ENCODE measurements around the gene IL5.

IL5 gene

DNA sequence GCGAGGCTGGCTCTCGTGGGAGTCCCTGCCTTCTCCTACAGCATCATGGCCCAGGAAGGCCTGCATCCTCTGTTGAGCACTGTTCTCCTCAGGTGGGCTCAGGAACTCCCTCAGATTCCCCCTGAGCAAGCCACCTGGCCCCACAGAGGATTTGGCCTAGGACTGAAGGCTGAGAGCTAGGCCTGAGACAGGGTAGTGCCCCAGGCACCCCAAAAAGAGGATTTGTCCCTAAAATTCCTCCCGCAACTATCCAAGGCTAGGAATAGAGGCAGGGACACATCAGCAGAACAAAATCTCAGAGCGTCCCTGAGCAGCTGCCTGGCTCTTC, 41.7 kb downstream of the IL5 start:
- no peaks in the 10 kb centered on the region for H3K36me3 ChIP-seq (ENCODE audit: low read length)
- no peak overlapping the region for H3K4me2 ChIP-seq (ENCODE audit: low read depth, low read length, poor library complexity, severe bottlenecking)
- TF ChIP-seq, protein P1, sequence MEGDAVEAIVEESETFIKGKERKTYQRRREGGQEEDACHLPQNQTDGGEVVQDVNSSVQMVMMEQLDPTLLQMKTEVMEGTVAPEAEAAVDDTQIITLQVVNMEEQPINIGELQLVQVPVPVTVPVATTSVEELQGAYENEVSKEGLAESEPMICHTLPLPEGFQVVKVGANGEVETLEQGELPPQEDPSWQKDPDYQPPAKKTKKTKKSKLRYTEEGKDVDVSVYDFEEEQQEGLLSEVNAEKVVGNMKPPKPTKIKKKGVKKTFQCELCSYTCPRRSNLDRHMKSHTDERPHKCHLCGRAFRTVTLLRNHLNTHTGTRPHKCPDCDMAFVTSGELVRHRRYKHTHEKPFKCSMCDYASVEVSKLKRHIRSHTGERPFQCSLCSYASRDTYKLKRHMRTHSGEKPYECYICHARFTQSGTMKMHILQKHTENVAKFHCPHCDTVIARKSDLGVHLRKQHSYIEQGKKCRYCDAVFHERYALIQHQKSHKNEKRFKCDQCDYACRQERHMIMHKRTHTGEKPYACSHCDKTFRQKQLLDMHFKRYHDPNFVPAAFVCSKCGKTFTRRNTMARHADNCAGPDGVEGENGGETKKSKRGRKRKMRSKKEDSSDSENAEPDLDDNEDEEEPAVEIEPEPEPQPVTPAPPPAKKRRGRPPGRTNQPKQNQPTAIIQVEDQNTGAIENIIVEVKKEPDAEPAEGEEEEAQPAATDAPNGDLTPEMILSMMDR (IDR thresholded peaks at IDR 0.05; ENCODE audit: insufficient read depth, low read length, poor library complexity, severe bottlenecking), result no peak
- no peak for TF ChIP-seq EZH2phosphoT487 (conservative IDR thresholded peaks at IDR 0.05; ENCODE audit: low read length)
- no peaks in the 10 kb centered on the region for H3K9me2 ChIP-seq (replicated peaks; ENCODE audit: insufficient read depth, low read length)
- H3K27me3 ChIP-seq (ENCODE audit: low read length), result no peaks in the 10 kb centered on the region
- H3K79me2 ChIP-seq (ENCODE audit: insufficient read depth, low read length), result no peaks in the 10 kb centered on the region
- peak overlapping the region; percentile 25 for H2AFZ ChIP-seq (ENCODE audit: low read depth, low read length, severe bottlenecking)
- no peak overlapping the region for H3K27ac ChIP-seq (ENCODE audit: low read depth, low read length)
- H3F3A ChIP-seq (ENCODE audit: insufficient read depth), result no peaks in the 10 kb centered on the region
- no peaks in the 10 kb centered on the region for H4K20me1 ChIP-seq (ENCODE audit: low read depth, low read length)
- H3K9me3 ChIP-seq (ENCODE audit: insufficient read depth, low read length), result no peaks in the 10 kb centered on the region
- H3K4me3 ChIP-seq (ENCODE audit: insufficient read depth, low read length, poor library complexity, severe bottlenecking), result no peak overlapping the region
- H3K9ac ChIP-seq (ENCODE audit: low read length), result no peak overlapping the region

DNA sequence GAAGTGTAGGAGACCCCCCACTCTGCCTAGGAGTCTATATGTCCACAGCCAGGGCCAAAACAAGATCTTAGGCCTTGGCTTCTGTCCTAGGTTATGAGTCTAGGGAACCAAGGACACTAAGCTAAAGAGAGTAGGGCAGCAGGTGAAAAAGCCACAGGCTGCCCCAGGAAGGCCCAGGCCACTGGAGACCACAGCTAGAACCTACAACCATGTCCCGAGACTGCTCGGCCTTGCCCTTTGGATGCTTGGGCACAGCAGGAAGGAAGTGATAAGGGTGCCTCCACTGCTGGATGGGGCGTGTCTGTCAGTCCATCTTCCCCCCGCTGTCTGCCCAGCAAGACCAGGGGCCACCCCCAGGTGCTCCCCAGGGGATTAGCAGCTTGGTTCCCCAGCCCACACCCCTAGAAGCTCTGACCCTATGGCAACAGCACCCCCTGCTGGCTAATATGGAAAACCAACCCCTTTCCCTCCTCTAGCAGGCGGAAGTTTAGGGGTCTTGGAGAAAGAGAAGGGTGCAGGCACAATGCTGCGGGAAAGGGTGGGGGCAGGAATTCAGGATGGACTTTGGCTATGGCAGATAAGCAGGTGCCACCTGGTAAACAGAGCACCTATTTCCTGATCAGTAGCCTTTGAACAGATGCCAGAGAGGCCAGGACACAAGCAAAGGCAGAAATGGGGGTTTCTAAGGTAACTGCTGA, 42.2 kb downstream of the IL5 start:
- Histone ChIP-seq H2AFZ (ENCODE audit: low read depth, low read length, severe bottlenecking) (peak overlapping the region; percentile 25), H3K36me3 (ENCODE audit: low read length) (no peaks in the 10 kb centered on the region), H3K27me3 (ENCODE audit: low read length) (no peaks in the 10 kb centered on the region), H3K4me3 (ENCODE audit: insufficient read depth, low read length, poor library complexity, severe bottlenecking) (no peak overlapping the region), H3K4me2 (ENCODE audit: low read depth, low read length, poor library complexity, severe bottlenecking) (no peak overlapping the region), H3K9ac (ENCODE audit: low read length) (no peak overlapping the region), H3K9me3 (ENCODE audit: insufficient read depth, low read length) (no peaks in the 10 kb centered on the region), H3K79me2 (ENCODE audit: insufficient read depth, low read length) (no peaks in the 10 kb centered on the region), H3K9me2 (replicated peaks; ENCODE audit: insufficient read depth, low read length) (no peaks in the 10 kb centered on the region), H3F3A (ENCODE audit: insufficient read depth) (no peaks in the 10 kb centered on the region), H4K20me1 (ENCODE audit: low read depth, low read length) (no peaks in the 10 kb centered on the region), H3K27ac (ENCODE audit: low read depth, low read length) (no peak overlapping the region)
- TF ChIP-seq, protein P1 (IDR thresholded peaks at IDR 0.05; ENCODE audit: insufficient read depth, low read length, poor library complexity, severe bottlenecking), result peak; percentile 76
- no peak for TF ChIP-seq EZH2phosphoT487 (conservative IDR thresholded peaks at IDR 0.05; ENCODE audit: low read length)

DNA sequence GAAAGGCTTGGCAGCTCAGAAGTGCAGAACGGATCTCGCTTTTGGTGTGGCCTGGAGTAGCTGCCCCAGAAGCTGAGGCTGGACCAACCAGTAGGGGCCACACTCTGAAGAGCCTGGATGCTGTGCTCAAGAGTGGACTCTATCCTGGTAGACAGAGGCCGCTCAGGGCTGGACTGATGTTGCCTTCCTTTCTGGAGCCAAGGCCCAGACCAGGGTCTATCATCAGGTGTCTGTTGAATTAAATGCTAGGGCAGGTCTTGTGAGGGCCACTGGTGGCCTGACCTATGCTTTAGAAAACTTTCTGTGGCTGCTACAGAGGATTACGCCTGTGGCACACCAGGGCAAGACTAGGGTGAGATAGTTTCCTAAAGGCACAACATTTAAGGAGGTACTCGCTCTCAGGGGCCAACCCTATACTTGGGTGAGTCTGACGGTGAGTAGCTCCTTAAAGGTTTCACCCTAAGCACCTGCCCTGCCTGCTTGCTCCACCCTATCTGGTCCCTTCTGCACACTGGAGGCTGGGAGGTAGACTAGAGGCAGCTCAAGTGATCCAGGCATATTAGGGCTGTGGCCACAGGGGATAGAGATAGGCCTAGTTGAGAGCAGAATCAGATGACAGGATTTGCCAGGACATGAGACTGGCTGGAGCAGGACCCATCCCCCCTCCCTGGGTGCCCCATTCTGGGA, 42.9 kb downstream of the IL5 start:
- Histone ChIP-seq H3K27ac (ENCODE audit: low read depth, low read length) (no peak overlapping the region), H3K27me3 (ENCODE audit: low read length) (no peaks in the 10 kb centered on the region), H3K9me3 (ENCODE audit: insufficient read depth, low read length) (no peaks in the 10 kb centered on the region), H3K4me2 (ENCODE audit: low read depth, low read length, poor library complexity, severe bottlenecking) (no peak overlapping the region), H3K9ac (ENCODE audit: low read length) (no peak overlapping the region), H3K4me3 (ENCODE audit: insufficient read depth, low read length, poor library complexity, severe bottlenecking) (no peak overlapping the region), H4K20me1 (ENCODE audit: low read depth, low read length) (no peaks in the 10 kb centered on the region), H2AFZ (ENCODE audit: low read depth, low read length, severe bottlenecking) (no peak overlapping the region), H3K36me3 (ENCODE audit: low read length) (no peaks in the 10 kb centered on the region), H3K79me2 (ENCODE audit: insufficient read depth, low read length) (no peaks in the 10 kb centered on the region), H3F3A (ENCODE audit: insufficient read depth) (no peaks in the 10 kb centered on the region), H3K9me2 (replicated peaks; ENCODE audit: insufficient read depth, low read length) (no peaks in the 10 kb centered on the region)
- TF ChIP-seq EZH2phosphoT487 (conservative IDR thresholded peaks at IDR 0.05; ENCODE audit: low read length), result no peak
- TF ChIP-seq, protein P1 (IDR thresholded peaks at IDR 0.05; ENCODE audit: insufficient read depth, low read length, poor library complexity, severe bottlenecking), result no peak

Measured in SU-DHL-6 (cell line).